NB4 (cell line): ENCODE results near the gene LUZP2.

Experiments used
- MYC ChIP-seq: IDR thresholded peaks from 2 replicates; pipeline ENCODE4 v1.6.1; 2011; ENCODE audit warnings: low read depth, low read length
- POLR2A ChIP-seq: IDR thresholded peaks from 2 replicates; pipeline ENCODE4 v1.6.1; 2011; ENCODE audit warnings: mild to moderate bottlenecking; ENCODE audit not compliant: insufficient read length; ENCODE audit errors: extremely low read depth
- TF ChIP-seq, protein P1 (sequence below): IDR thresholded peaks from one replicate; pipeline ENCODE4 v1.5.1; 2012; ENCODE audit warnings: low read depth, low read length

DNA sequence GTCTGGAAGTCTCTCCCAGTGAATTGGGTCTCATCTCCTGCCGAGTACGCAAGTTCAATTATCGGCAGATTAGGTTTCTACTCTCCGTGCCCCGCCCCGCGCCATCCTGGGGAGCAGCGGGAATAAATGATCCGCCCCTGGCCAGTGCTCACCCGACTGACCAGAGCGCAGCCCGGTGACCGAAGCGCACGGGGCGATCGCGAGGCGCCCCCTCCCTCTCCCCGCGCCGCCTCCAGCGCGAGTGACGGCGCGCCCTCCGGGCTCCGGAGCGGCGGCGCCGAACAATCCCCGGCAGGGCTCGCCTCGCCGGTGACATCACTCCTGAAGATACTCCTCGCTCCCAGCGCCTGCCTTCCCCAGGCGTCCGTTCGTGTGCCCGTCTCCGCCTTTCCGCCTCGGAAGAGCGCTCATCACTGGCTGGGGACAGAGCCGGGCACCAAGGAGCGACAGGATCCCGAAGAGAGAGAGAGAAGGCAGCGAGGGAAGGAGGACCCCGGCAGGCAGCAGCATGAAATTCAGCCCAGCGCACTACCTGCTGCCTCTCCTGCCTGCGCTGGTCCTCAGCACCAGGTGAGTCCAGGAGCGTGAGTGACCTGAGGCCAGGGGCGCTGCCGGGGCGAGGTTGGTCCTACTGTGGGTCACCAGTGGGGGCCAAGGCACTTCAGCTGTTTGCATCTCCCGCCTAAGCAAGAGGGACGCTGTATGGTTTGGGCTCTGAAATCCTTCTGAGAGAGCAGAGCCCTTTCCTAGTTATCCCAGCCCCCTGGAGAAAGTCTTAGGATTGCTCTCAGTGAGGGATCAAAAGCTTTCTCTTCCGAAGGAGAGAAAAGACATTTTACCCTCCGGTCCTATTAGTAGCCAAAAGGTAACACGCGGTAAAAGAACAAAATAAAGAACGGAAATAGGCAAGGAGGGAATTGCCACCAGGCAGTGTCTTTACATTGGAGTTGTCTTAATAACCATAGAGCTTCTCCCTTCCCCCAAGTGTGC, at the start of gene LUZP2:
- TF ChIP-seq, protein P1, sequence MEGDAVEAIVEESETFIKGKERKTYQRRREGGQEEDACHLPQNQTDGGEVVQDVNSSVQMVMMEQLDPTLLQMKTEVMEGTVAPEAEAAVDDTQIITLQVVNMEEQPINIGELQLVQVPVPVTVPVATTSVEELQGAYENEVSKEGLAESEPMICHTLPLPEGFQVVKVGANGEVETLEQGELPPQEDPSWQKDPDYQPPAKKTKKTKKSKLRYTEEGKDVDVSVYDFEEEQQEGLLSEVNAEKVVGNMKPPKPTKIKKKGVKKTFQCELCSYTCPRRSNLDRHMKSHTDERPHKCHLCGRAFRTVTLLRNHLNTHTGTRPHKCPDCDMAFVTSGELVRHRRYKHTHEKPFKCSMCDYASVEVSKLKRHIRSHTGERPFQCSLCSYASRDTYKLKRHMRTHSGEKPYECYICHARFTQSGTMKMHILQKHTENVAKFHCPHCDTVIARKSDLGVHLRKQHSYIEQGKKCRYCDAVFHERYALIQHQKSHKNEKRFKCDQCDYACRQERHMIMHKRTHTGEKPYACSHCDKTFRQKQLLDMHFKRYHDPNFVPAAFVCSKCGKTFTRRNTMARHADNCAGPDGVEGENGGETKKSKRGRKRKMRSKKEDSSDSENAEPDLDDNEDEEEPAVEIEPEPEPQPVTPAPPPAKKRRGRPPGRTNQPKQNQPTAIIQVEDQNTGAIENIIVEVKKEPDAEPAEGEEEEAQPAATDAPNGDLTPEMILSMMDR = no peak
- no peak for TF ChIP-seq POLR2A
- TF ChIP-seq MYC = no peak
